MM.1S (cell line): ENCODE measurements around the gene ARRB2.

Experiments
- DNase-seq: peaks from one replicate; pipeline ENCODE4 v3.0.0-alpha.2; 2015
- H2AFZ ChIP-seq: fragments of 300-600 bp; sonication (generic); 2 replicates; pipeline ENCODE4 v1.6.0; 2016; ENCODE audit warnings: antibody characterized with exemption, low read length
- H3F3A ChIP-seq: fragments of 300-600 bp; sonication (generic); 2 replicates; pipeline ENCODE4 v1.6.1; 2016; ENCODE audit warnings: mild to moderate bottlenecking, antibody characterized with exemption, low read length, moderate library complexity, mixed read lengths; ENCODE audit not compliant: insufficient read depth
- H3K27ac ChIP-seq: fragments of 300-600 bp; sonication (generic); 2 replicates; pipeline ENCODE4 v1.5.1; 2016; ENCODE audit warnings: mild to moderate bottlenecking, low read length
- H3K27me3 ChIP-seq: fragments of 300-600 bp; sonication (generic); replicated peaks from 2 replicates; pipeline ENCODE4 v1.6.0; 2016; ENCODE audit warnings: low read length; ENCODE audit not compliant: insufficient read depth
- H3K36me3 ChIP-seq: fragments of 300-600 bp; sonication (generic); replicated peaks from 2 replicates; pipeline ENCODE4 v1.6.1; 2016; ENCODE audit warnings: mild to moderate bottlenecking, low read length, mixed read lengths; ENCODE audit not compliant: insufficient read depth
- H3K4me1 ChIP-seq: fragments of 300-600 bp; sonication (generic); 2 replicates; pipeline ENCODE4 v1.6.1; 2016; ENCODE audit warnings: low read length, mixed read lengths
- H3K4me2 ChIP-seq: fragments of 300-600 bp; sonication (generic); 2 replicates; pipeline ENCODE4 v1.6.0; 2016; ENCODE audit warnings: low read depth, low read length
- H3K4me3 ChIP-seq: fragments of 300-600 bp; sonication (generic); 2 replicates; pipeline ENCODE4 v1.5.1; 2016; ENCODE audit warnings: low read length, mixed read lengths
- H3K79me2 ChIP-seq: fragments of 300-600 bp; sonication (generic); 2 replicates; pipeline ENCODE4 v1.6.1; 2016; ENCODE audit warnings: mixed run types, low read length, mixed read lengths
- H3K9ac ChIP-seq: fragments of 300-600 bp; sonication (generic); 2 replicates; pipeline ENCODE4 v1.6.1; 2016; ENCODE audit warnings: low read length, mixed read lengths
- H3K9me2 ChIP-seq: fragments of 300-600 bp; sonication (generic); replicated peaks from 2 replicates; pipeline ENCODE4 v1.6.1; 2016; ENCODE audit warnings: mild to moderate bottlenecking, low read length, mixed read lengths; ENCODE audit not compliant: insufficient read depth
- H3K9me3 ChIP-seq: fragments of 300-600 bp; sonication (generic); replicated peaks from 2 replicates; pipeline ENCODE4 v1.6.1; 2016; ENCODE audit warnings: mild to moderate bottlenecking, low read length, mixed read lengths; ENCODE audit not compliant: insufficient read depth
- H4K20me1 ChIP-seq: fragments of 300-600 bp; sonication (generic); 2 replicates; pipeline ENCODE4 v1.6.1; 2016; ENCODE audit warnings: mild to moderate bottlenecking, low read length, moderate library complexity, mixed read lengths; ENCODE audit not compliant: insufficient read depth
- CTCF ChIP-seq: fragments of 300-600 bp; sonication (generic); IDR thresholded peaks from 2 replicates; pipeline ENCODE4 v1.5.1; 2016; ENCODE audit warnings: antibody characterized with exemption, low read length, mixed read lengths
- EZH2 ChIP-seq: fragments of 300-600 bp; sonication (generic); optimal IDR thresholded peaks from 2 replicates; pipeline ENCODE3; 2017; ENCODE audit warnings: low read depth, mild to moderate bottlenecking, antibody characterized with exemption, low read length, mixed read lengths
- EZH2phosphoT487 ChIP-seq: fragments of 300-600 bp; sonication (generic); IDR thresholded peaks from 2 replicates; pipeline ENCODE4 v1.6.1; 2018; ENCODE audit warnings: antibody characterized with exemption, low read length

Gene ARRB2

GRCh38 chr17:4715063-4715744, 4.8 kb downstream of the ARRB2 start:
- Histone ChIP-seq H3K9me3 (no peaks in the 10 kb centered on the region), H3F3A (no peaks in the 10 kb centered on the region), H4K20me1 (no peaks in the 10 kb centered on the region), H3K79me2 (peaks cover 14% of the 10 kb centered on the region), H3K27ac (no peak overlapping the region), H3K9ac (no peak overlapping the region), H2AFZ (no peak overlapping the region), H3K27me3 (no peaks in the 10 kb centered on the region), H3K4me3 (no peak overlapping the region), H3K9me2 (no peaks in the 10 kb centered on the region), H3K4me2 (no peak overlapping the region), H3K36me3 (no peaks in the 10 kb centered on the region), H3K4me1 (peaks cover 7% of the 10 kb centered on the region; the same call in 1 of the 2 replicates)
- TF ChIP-seq EZH2phosphoT487, result no peak
- no peak for TF ChIP-seq EZH2
- TF ChIP-seq CTCF, result no peak
- no peak for DNase-seq

GRCh38 chr17:4716081-4716480, 5.6 kb downstream of the ARRB2 start:
- Histone ChIP-seq H3K27me3 (no peaks in the 10 kb centered on the region), H3K4me1 (peaks cover 9% of the 10 kb centered on the region), H3K9ac (no peak overlapping the region), H3K4me2 (no peak overlapping the region), H3K9me2 (no peaks in the 10 kb centered on the region), H2AFZ (no peak overlapping the region), H3K4me3 (no peak overlapping the region), H3F3A (peaks cover 3% of the 10 kb centered on the region; the same call in 1 of the 2 replicates), H3K79me2 (peaks cover 12% of the 10 kb centered on the region), H3K36me3 (no peaks in the 10 kb centered on the region), H4K20me1 (no peaks in the 10 kb centered on the region), H3K27ac (no peak overlapping the region), H3K9me3 (no peaks in the 10 kb centered on the region)
- no peak for DNase-seq
- TF ChIP-seq EZH2phosphoT487 (no peak), CTCF (no peak), EZH2 (no peak)

- Histone ChIP-seq H3K4me3 (no peak overlapping the region), H3K9ac (no peak overlapping the region), H3K9me2 (no peaks in the 10 kb centered on the region), H3K4me1 (peaks cover 13% of the 10 kb centered on the region), H3K79me2 (no peaks in the 10 kb centered on the region), H3K27me3 (no peaks in the 10 kb centered on the region), H3K9me3 (no peaks in the 10 kb centered on the region), H3F3A (peaks cover 8% of the 10 kb centered on the region; the same call in 1 of the 2 replicates), H4K20me1 (no peaks in the 10 kb centered on the region), H2AFZ (no peak overlapping the region), H3K4me2 (no peak overlapping the region), H3K27ac (no peak overlapping the region), H3K36me3 (no peaks in the 10 kb centered on the region)
- DNase-seq, result no peak
- no peak for TF ChIP-seq CTCF
- TF ChIP-seq EZH2, result no peak
- no peak for TF ChIP-seq EZH2phosphoT487
Observed at GRCh38 chr17:4717791-4718190, 7.4 kb downstream of the ARRB2 start.
